A673 (cell line): ENCODE measurements around the gene RNF44.

Experiments
- CTCF ChIP-seq: fragments of 300-800, 200-600 bp; sonication (generic); conservative IDR thresholded peaks from 2 replicates; pipeline ENCODE4 v1.5.1; 2017; ENCODE audit warnings: low read depth, mild to moderate bottlenecking, antibody characterized with exemption, low read length, moderate library complexity, mixed read lengths
- EZH2 ChIP-seq: fragments of 200-600 bp; sonication (generic); IDR thresholded peaks from 2 replicates; pipeline ENCODE4 v1.6.1; 2017; ENCODE audit warnings: borderline replicate concordance, low read depth, mild to moderate bottlenecking, mixed read lengths, antibody characterized with exemption, low read length; ENCODE audit not compliant: poor library complexity, severe bottlenecking

DNA sequence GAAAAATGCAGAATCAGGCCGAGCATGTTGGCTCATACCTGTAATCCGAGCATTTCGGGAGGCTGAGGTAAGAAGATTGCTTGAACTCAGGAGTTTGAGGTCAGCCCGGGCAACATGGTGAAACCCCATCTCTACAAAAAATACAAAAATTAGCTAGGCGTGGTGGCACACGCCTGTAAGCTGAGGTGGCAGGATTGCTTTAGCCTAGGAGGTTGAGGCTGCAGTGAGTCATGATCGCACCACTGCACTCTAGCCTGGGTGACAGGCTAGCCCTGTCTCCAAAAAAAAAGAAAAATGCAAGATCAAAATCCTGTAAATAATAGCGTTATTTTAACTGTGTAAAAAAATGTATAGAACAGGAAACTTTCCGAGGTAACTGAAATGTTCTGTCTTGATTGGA is 39.4 kb downstream of the RNF44 start:
- TF ChIP-seq CTCF (no peak), EZH2 (no peak)
